Stimulated activated naive CD8-positive, alpha-beta T cell treated with anti-CD3 and anti-CD28 coated beads, Interleukin-15, Interleukin-2, amounts not matched to agents 100 ng/mL and 50 ng/mL, for 24 hours (primary cell): ENCODE measurements around the gene PACC1.
"Not testable (repeated sequence)": the region's sequence is repeated elsewhere in the genome, so short reads cannot be mapped to it uniquely, and the experiment has no call there.

Experiments used
- H3K27ac Mint-ChIP-seq: one replicate; pipeline ENCODE4 v1.8.0; 2021; ENCODE audit warnings: mild to moderate bottlenecking, mixed read lengths
- H3K27me3 Mint-ChIP-seq: one replicate; pipeline ENCODE4 v1.8.0; 2021; ENCODE audit warnings: mixed read lengths
- H3K36me3 Mint-ChIP-seq: one replicate; pipeline ENCODE4 v1.8.0; 2021; ENCODE audit warnings: low read depth, mixed read lengths
- H3K4me1 Mint-ChIP-seq: one replicate; pipeline ENCODE4 v1.8.0; 2021; ENCODE audit warnings: low read depth, mixed read lengths
- H3K4me3 Mint-ChIP-seq: one replicate; pipeline ENCODE4 v1.8.0; 2021; ENCODE audit warnings: mild to moderate bottlenecking, mixed read lengths
- H3K9me3 Mint-ChIP-seq: one replicate; pipeline ENCODE4 v1.8.0; 2021; ENCODE audit warnings: mixed read lengths

Gene PACC1

GRCh38 chr1:212351588-212352362, 62.9 kb downstream of the PACC1 start:
- H3K27me3 Mint-ChIP-seq: no peaks in the 10 kb centered on the region
- peak overlapping the region; percentile 49 for H3K27ac Mint-ChIP-seq
- peaks cover 31% of the 10 kb centered on the region for H3K36me3 Mint-ChIP-seq
- no peaks in the 10 kb centered on the region for H3K9me3 Mint-ChIP-seq
- H3K4me3 Mint-ChIP-seq: no peak overlapping the region
- no peaks in the 10 kb centered on the region for H3K4me1 Mint-ChIP-seq

- Mint-ChIP-seq H3K36me3 (peaks cover 29% of the 10 kb centered on the region), H3K4me1 (no peaks in the 10 kb centered on the region), H3K4me3 (no peak overlapping the region), H3K9me3 (no peaks in the 10 kb centered on the region), H3K27ac (no peak overlapping the region), H3K27me3 (no peaks in the 10 kb centered on the region)
Observed at GRCh38 chr1:212346601-212347000, 68.1 kb downstream of the PACC1 start.

GRCh38 chr1:212344905-212345304, 69.8 kb downstream of the PACC1 start:
- peaks cover 25% of the 10 kb centered on the region for H3K36me3 Mint-ChIP-seq
- H3K4me3 Mint-ChIP-seq: no peak overlapping the region
- H3K4me1 Mint-ChIP-seq: no peaks in the 10 kb centered on the region
- H3K27ac Mint-ChIP-seq: no peak overlapping the region
- H3K9me3 Mint-ChIP-seq: no peaks in the 10 kb centered on the region
- no peaks in the 10 kb centered on the region for H3K27me3 Mint-ChIP-seq

GRCh38 chr1:212341090-212341489, 73.6 kb downstream of the PACC1 start:
- peaks cover 21% of the 10 kb centered on the region for H3K36me3 Mint-ChIP-seq

GRCh38 chr1:212329105-212329504, 85.6 kb downstream of the PACC1 start:
- no peak overlapping the region for H3K27ac Mint-ChIP-seq
- no peaks in the 10 kb centered on the region for H3K27me3 Mint-ChIP-seq
- peaks cover 8% of the 10 kb centered on the region for H3K4me1 Mint-ChIP-seq

More at GRCh38 chr1:212341090-212341489, 73.6 kb downstream of the PACC1 start:
- H3K9me3 Mint-ChIP-seq: no peaks in the 10 kb centered on the region
- no peak overlapping the region for H3K4me3 Mint-ChIP-seq
- no peaks in the 10 kb centered on the region for H3K4me1 Mint-ChIP-seq
- no peaks in the 10 kb centered on the region for H3K27me3 Mint-ChIP-seq
- no peak overlapping the region for H3K27ac Mint-ChIP-seq

GRCh38 chr1:212328248-212328647, 86.4 kb downstream of the PACC1 start:
- peaks cover 16% of the 10 kb centered on the region for H3K4me1 Mint-ChIP-seq
- H3K27ac Mint-ChIP-seq: no peak overlapping the region
- H3K9me3 Mint-ChIP-seq: no peaks in the 10 kb centered on the region
- H3K36me3 Mint-ChIP-seq: peaks cover 27% of the 10 kb centered on the region
- H3K4me3 Mint-ChIP-seq: no peak overlapping the region
- H3K27me3 Mint-ChIP-seq: no peaks in the 10 kb centered on the region

More at GRCh38 chr1:212329105-212329504, 85.6 kb downstream of the PACC1 start:
- peaks cover 31% of the 10 kb centered on the region for H3K36me3 Mint-ChIP-seq
- H3K9me3 Mint-ChIP-seq: no peaks in the 10 kb centered on the region
- H3K4me3 Mint-ChIP-seq: no peak overlapping the region

- H3K27me3 Mint-ChIP-seq: no peaks in the 10 kb centered on the region
- H3K9me3 Mint-ChIP-seq: no peaks in the 10 kb centered on the region
- H3K4me1 Mint-ChIP-seq: peaks cover 21% of the 10 kb centered on the region
- H3K27ac Mint-ChIP-seq: no peak overlapping the region
- H3K4me3 Mint-ChIP-seq: no peak overlapping the region
- H3K36me3 Mint-ChIP-seq: peaks cover 19% of the 10 kb centered on the region
Observed at GRCh38 chr1:212326541-212326940, 88.1 kb downstream of the PACC1 start.

GRCh38 chr1:212323066-212323465, 91.6 kb downstream of the PACC1 start:
- Mint-ChIP-seq H3K36me3 (peaks cover 14% of the 10 kb centered on the region), H3K4me3 (no peak overlapping the region), H3K27ac (no peak overlapping the region), H3K4me1 (peaks cover 25% of the 10 kb centered on the region), H3K9me3 (no peaks in the 10 kb centered on the region), H3K27me3 (no peaks in the 10 kb centered on the region)

- H3K36me3 Mint-ChIP-seq: peaks cover 14% of the 10 kb centered on the region
- H3K4me3 Mint-ChIP-seq, H3K9me3 Mint-ChIP-seq, H3K27ac Mint-ChIP-seq, H3K27me3 Mint-ChIP-seq: not testable (repeated sequence)
- peaks cover 37% of the 10 kb centered on the region for H3K4me1 Mint-ChIP-seq
Observed at GRCh38 chr1:212321031-212321430, 93.7 kb downstream of the PACC1 start.

- peaks cover 41% of the 10 kb centered on the region for H3K4me1 Mint-ChIP-seq
- no peak overlapping the region for H3K27ac Mint-ChIP-seq
- H3K4me3 Mint-ChIP-seq: no peak overlapping the region
- no peaks in the 10 kb centered on the region for H3K27me3 Mint-ChIP-seq
- H3K36me3 Mint-ChIP-seq: peaks cover 16% of the 10 kb centered on the region
- H3K9me3 Mint-ChIP-seq: no peaks in the 10 kb centered on the region
Observed at GRCh38 chr1:212317916-212318315, 96.8 kb downstream of the PACC1 start.

- H3K9me3 Mint-ChIP-seq: no peaks in the 10 kb centered on the region
- H3K27me3 Mint-ChIP-seq: no peaks in the 10 kb centered on the region
- peaks cover 21% of the 10 kb centered on the region for H3K36me3 Mint-ChIP-seq
- peaks cover 44% of the 10 kb centered on the region for H3K4me1 Mint-ChIP-seq
- H3K4me3 Mint-ChIP-seq: no peak overlapping the region
- peak overlapping the region; percentile 69 for H3K27ac Mint-ChIP-seq
Observed at GRCh38 chr1:212315907-212316306, 98.8 kb downstream of the PACC1 start.

- Mint-ChIP-seq H3K4me1 (peaks cover 50% of the 10 kb centered on the region), H3K9me3 (no peaks in the 10 kb centered on the region), H3K4me3 (no peak overlapping the region), H3K27ac (no peak overlapping the region), H3K27me3 (no peaks in the 10 kb centered on the region), H3K36me3 (peaks cover 28% of the 10 kb centered on the region)
Observed at GRCh38 chr1:212315184-212315583, 99.5 kb downstream of the PACC1 start.
